Measurements from ENCODE around the gene SHQ1.

Gene SHQ1

GRCh38 chr3:72754582-72754981, 93.7 kb downstream of the SHQ1 start:
- no CpG with 5 or more reads among the region's 2 CpGs for WGBS (ENCODE audit: insufficient coverage, insufficient read length)
- H3K27ac ChIP-seq (ENCODE audit: low read length): no peak overlapping the region
- no peak for DNase-seq (ENCODE audit: low read depth, low spot score)
- no peaks in the 10 kb centered on the region for H3K36me3 ChIP-seq (ENCODE audit: control insufficient read depth, insufficient read depth, low read length)
- no peaks in the 10 kb centered on the region for H3K4me1 ChIP-seq (ENCODE audit: control insufficient read depth, insufficient read depth, low read length)
- H3K27me3 ChIP-seq (ENCODE audit: control insufficient read depth, insufficient read depth, low read length): no peaks in the 10 kb centered on the region
- no peak overlapping the region for H3K4me3 ChIP-seq (ENCODE audit: low read length)
- no peaks in the 10 kb centered on the region for H3K9me3 ChIP-seq (ENCODE audit: control insufficient read depth, insufficient read depth, low read length)

- Histone ChIP-seq H3K9me3 (ENCODE audit: control insufficient read depth, insufficient read depth, low read length) (no peaks in the 10 kb centered on the region), H3K27ac (ENCODE audit: low read length) (no peak overlapping the region), H3K4me3 (ENCODE audit: low read length) (no peak overlapping the region), H3K4me1 (ENCODE audit: control insufficient read depth, insufficient read depth, low read length) (no peaks in the 10 kb centered on the region), H3K27me3 (ENCODE audit: control insufficient read depth, insufficient read depth, low read length) (no peaks in the 10 kb centered on the region), H3K36me3 (ENCODE audit: control insufficient read depth, insufficient read depth, low read length) (no peaks in the 10 kb centered on the region)
- WGBS (ENCODE audit: insufficient coverage, insufficient read length): no CpG with 5 or more reads among the region's 5 CpGs
- no peak for DNase-seq (ENCODE audit: low read depth, low spot score)
These were observed 94.8 kb downstream of the SHQ1 start for GRCh38 chr3:72753495-72753894.

GRCh38 chr3:72750405-72750965, 97.8 kb downstream of the SHQ1 start:
- Histone ChIP-seq H3K36me3 (ENCODE audit: control insufficient read depth, insufficient read depth, low read length) (no peaks in the 10 kb centered on the region), H3K4me3 (ENCODE audit: low read length) (no peak overlapping the region), H3K4me1 (ENCODE audit: control insufficient read depth, insufficient read depth, low read length) (no peaks in the 10 kb centered on the region), H3K27ac (ENCODE audit: low read length) (no peak overlapping the region), H3K27me3 (ENCODE audit: control insufficient read depth, insufficient read depth, low read length) (no peaks in the 10 kb centered on the region), H3K9me3 (ENCODE audit: control insufficient read depth, insufficient read depth, low read length) (no peaks in the 10 kb centered on the region)
- DNase-seq (ENCODE audit: low read depth, low spot score): no peak
- no CpG with 5 or more reads among the region's 4 CpGs for WGBS (ENCODE audit: insufficient coverage, insufficient read length)

GRCh38 chr3:72748659-72749058, 99.6 kb downstream of the SHQ1 start:
- Histone ChIP-seq H3K36me3 (ENCODE audit: control insufficient read depth, insufficient read depth, low read length) (no peaks in the 10 kb centered on the region), H3K27ac (ENCODE audit: low read length) (no peak overlapping the region), H3K4me3 (ENCODE audit: low read length) (no peak overlapping the region), H3K4me1 (ENCODE audit: control insufficient read depth, insufficient read depth, low read length) (no peaks in the 10 kb centered on the region), H3K9me3 (ENCODE audit: control insufficient read depth, insufficient read depth, low read length) (no peaks in the 10 kb centered on the region), H3K27me3 (ENCODE audit: control insufficient read depth, insufficient read depth, low read length) (no peaks in the 10 kb centered on the region)
- WGBS (ENCODE audit: insufficient coverage, insufficient read length): no CpG with 5 or more reads among the region's 6 CpGs
- no peak for DNase-seq (ENCODE audit: low read depth, low spot score)

GRCh38 chr3:72746430-72747411, 101.5 kb downstream of the SHQ1 start:
- DNase-seq (ENCODE audit: low read depth, low spot score): no peak
- Histone ChIP-seq H3K27ac (ENCODE audit: low read length) (no peak overlapping the region), H3K27me3 (ENCODE audit: control insufficient read depth, insufficient read depth, low read length) (no peaks in the 10 kb centered on the region), H3K4me1 (ENCODE audit: control insufficient read depth, insufficient read depth, low read length) (no peaks in the 10 kb centered on the region), H3K36me3 (ENCODE audit: control insufficient read depth, insufficient read depth, low read length) (no peaks in the 10 kb centered on the region), H3K4me3 (ENCODE audit: low read length) (no peak overlapping the region), H3K9me3 (ENCODE audit: control insufficient read depth, insufficient read depth, low read length) (no peaks in the 10 kb centered on the region)
- WGBS (ENCODE audit: insufficient coverage, insufficient read length): no CpG with 5 or more reads among the region's 11 CpGs

GRCh38 chr3:72745146-72745999, 102.9 kb downstream of the SHQ1 start:
- no peak for DNase-seq (ENCODE audit: low read depth, low spot score)
- Histone ChIP-seq H3K4me1 (ENCODE audit: control insufficient read depth, insufficient read depth, low read length) (no peaks in the 10 kb centered on the region), H3K27me3 (ENCODE audit: control insufficient read depth, insufficient read depth, low read length) (no peaks in the 10 kb centered on the region), H3K36me3 (ENCODE audit: control insufficient read depth, insufficient read depth, low read length) (no peaks in the 10 kb centered on the region), H3K9me3 (ENCODE audit: control insufficient read depth, insufficient read depth, low read length) (no peaks in the 10 kb centered on the region), H3K27ac (ENCODE audit: low read length) (no peak overlapping the region), H3K4me3 (ENCODE audit: low read length) (no peak overlapping the region)
- WGBS (ENCODE audit: insufficient coverage, insufficient read length): no CpG with 5 or more reads among the region's 17 CpGs

- peaks cover under 1% of the 10 kb centered on the region; the same call in 1 of the 2 replicates for H3K4me1 ChIP-seq (ENCODE audit: control insufficient read depth, insufficient read depth, low read length)
- H3K4me3 ChIP-seq (ENCODE audit: low read length): no peak overlapping the region
- no CpG with 5 or more reads among the region's 1 CpG for WGBS (ENCODE audit: insufficient coverage, insufficient read length)
- H3K36me3 ChIP-seq (ENCODE audit: control insufficient read depth, insufficient read depth, low read length): no peaks in the 10 kb centered on the region
- peaks cover 1% of the 10 kb centered on the region; the same call in 1 of the 2 replicates for H3K27me3 ChIP-seq (ENCODE audit: control insufficient read depth, insufficient read depth, low read length)
- no peak for DNase-seq (ENCODE audit: low read depth, low spot score)
- H3K9me3 ChIP-seq (ENCODE audit: control insufficient read depth, insufficient read depth, low read length): no peaks in the 10 kb centered on the region
- no peak overlapping the region for H3K27ac ChIP-seq (ENCODE audit: low read length)
These were observed 103.9 kb downstream of the SHQ1 start for GRCh38 chr3:72744330-72744729.

- H3K9me3 ChIP-seq (ENCODE audit: control insufficient read depth, insufficient read depth, low read length): no peaks in the 10 kb centered on the region
- no peaks in the 10 kb centered on the region for H3K36me3 ChIP-seq (ENCODE audit: control insufficient read depth, insufficient read depth, low read length)
- no peak for DNase-seq (ENCODE audit: low read depth, low spot score)
- H3K27ac ChIP-seq (ENCODE audit: low read length): no peak overlapping the region
- no peak overlapping the region for H3K4me3 ChIP-seq (ENCODE audit: low read length)
- peaks cover 4% of the 10 kb centered on the region; the same call in 1 of the 2 replicates for H3K4me1 ChIP-seq (ENCODE audit: control insufficient read depth, insufficient read depth, low read length)
- WGBS (ENCODE audit: insufficient coverage, insufficient read length): no CpG with 5 or more reads among the region's 6 CpGs
- H3K27me3 ChIP-seq (ENCODE audit: control insufficient read depth, insufficient read depth, low read length): peaks cover 3% of the 10 kb centered on the region; the same call in 1 of the 2 replicates
These were observed 108.4 kb downstream of the SHQ1 start for GRCh38 chr3:72739531-72740466.

- Histone ChIP-seq H3K27me3 (ENCODE audit: control insufficient read depth, insufficient read depth, low read length) (peaks cover 3% of the 10 kb centered on the region; the same call in 1 of the 2 replicates), H3K27ac (ENCODE audit: low read length) (no peak overlapping the region), H3K36me3 (ENCODE audit: control insufficient read depth, insufficient read depth, low read length) (no peaks in the 10 kb centered on the region), H3K4me1 (ENCODE audit: control insufficient read depth, insufficient read depth, low read length) (peaks cover 4% of the 10 kb centered on the region; the same call in 1 of the 2 replicates), H3K9me3 (ENCODE audit: control insufficient read depth, insufficient read depth, low read length) (no peaks in the 10 kb centered on the region), H3K4me3 (ENCODE audit: low read length) (peak overlapping the region; percentile 57; the same call in 1 of the 2 replicates)
- DNase-seq (ENCODE audit: low read depth, low spot score): no peak
- no CpG with 5 or more reads among the region's 53 CpGs for WGBS (ENCODE audit: insufficient coverage, insufficient read length)
These were observed 109.3 kb downstream of the SHQ1 start for GRCh38 chr3:72738752-72739530.
